ENCODE results near the gene RASGRP2.

The RASGRP2 gene

DNA sequence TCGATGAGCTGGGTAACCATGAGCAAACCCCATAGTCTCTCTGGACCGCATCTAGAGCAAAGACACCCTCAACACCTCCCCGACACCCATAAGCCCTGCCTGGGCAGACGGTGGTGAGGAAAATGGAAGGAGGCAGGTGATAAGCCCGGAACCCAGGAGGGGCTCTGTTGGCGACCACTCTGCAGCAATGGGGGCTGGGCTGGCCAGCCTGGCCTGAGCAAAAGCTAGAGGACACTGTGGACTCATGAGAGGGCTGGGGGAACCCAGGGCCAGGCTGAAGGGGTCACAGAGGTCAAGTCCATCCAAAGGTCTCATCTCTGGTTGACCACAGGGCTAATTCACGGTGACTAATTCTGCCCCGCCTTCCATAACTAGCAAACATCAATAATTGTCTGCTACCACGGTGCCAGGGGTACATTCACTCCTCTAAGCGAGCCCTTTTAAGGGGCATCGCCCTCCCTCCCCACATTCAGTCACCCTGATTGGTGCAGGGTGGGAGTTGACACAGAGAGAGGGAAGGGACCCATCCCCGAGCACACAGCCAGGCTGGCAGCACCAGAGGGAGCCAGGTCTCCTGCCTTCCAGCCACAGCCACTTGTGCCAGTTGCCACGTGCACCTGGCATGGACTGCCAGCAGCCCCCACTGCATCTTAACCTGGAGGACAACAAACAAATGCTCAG lies 11.9 kb upstream of the RASGRP2 start:
- DNase-seq (ENCODE audit: low read depth) = no peak
- TF ChIP-seq, protein P1, sequence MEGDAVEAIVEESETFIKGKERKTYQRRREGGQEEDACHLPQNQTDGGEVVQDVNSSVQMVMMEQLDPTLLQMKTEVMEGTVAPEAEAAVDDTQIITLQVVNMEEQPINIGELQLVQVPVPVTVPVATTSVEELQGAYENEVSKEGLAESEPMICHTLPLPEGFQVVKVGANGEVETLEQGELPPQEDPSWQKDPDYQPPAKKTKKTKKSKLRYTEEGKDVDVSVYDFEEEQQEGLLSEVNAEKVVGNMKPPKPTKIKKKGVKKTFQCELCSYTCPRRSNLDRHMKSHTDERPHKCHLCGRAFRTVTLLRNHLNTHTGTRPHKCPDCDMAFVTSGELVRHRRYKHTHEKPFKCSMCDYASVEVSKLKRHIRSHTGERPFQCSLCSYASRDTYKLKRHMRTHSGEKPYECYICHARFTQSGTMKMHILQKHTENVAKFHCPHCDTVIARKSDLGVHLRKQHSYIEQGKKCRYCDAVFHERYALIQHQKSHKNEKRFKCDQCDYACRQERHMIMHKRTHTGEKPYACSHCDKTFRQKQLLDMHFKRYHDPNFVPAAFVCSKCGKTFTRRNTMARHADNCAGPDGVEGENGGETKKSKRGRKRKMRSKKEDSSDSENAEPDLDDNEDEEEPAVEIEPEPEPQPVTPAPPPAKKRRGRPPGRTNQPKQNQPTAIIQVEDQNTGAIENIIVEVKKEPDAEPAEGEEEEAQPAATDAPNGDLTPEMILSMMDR (IDR thresholded peaks at IDR 0.05; ENCODE audit: insufficient read depth, low read depth, low read length, missing control alignments) = no peak
- H3K4me3 ChIP-seq (ENCODE audit: low read depth, low read length) = no peak overlapping the region

DNA sequence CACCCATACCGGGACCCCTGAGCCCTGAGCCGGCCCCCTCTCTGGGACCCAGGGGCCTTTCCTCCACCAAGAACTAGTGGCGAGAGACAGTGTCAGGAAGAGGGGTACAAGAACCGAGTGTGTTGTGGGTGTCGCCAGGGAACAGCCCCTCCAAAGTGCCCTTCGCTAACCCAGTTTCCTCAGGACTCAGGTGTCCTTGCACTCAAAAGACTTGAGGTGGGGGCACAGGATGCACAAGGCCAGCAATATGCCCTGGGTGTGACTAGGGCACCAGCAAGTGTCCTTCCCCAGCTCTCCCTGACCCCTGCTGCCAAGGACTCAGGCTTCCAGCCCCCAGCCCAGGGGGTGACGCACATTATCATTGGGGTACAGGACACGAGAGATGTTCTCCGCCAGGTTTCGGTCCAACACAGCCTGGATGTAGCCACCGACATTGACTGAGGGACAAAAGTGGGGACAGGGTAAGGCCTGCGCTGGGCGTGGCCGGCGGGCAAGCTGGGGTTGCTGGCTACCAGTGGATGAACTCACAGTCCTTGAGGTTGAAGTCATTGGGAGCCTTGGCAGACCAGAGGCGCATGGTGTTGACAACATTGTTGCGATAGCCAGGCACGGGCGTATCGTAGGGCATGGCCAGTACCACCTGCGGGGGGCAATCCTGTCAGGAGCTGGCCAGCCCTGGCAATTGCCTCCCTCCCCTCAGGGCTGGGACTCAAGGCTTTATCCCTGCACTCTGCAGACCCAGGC lies 11.1 kb upstream of the RASGRP2 start:
- TF ChIP-seq, protein P1 (IDR thresholded peaks at IDR 0.05; ENCODE audit: insufficient read depth, low read depth, low read length, missing control alignments) = no peak
- no peak overlapping the region for H3K4me3 ChIP-seq (ENCODE audit: low read depth, low read length)
- no peak for DNase-seq (ENCODE audit: low read depth)

DNA sequence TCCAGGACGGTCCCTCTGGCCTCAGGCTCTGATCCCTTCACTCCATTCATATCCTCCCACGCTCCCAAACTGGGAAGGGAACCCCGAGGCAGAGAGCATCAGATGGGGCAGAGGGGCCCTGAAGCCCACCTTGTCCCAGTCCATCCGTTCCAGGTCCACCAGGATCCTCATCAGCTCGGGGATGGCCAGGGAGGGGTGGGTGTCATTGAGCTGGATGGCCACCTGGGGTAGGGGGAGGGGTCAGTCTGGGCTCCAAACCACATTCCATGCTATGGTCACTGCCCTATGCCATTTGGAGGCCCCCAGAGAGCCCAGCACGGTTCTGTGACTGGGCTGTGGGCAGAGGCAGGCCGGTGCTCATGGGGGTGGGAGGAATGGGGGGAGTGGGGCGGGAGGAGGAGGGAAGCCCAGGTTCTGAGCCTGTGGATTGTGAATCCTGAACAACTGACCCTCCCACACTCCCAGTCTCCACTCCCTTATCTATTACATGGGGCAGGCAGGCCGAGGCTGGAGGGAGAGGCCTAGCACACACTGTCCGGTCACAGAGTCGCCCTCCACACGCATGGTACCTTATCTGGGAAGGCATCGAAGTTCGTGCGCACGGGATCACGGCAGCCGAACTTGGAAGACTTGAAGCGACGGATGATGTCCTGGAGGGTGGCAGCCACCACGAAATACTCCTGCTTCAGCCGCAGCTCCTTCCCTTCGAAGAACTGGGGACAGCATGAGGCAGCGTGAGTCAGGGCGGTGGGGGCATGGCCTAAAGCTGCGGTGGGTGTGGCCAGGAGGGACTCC lies 10.4 kb upstream of the RASGRP2 start:
- H3K4me3 ChIP-seq (ENCODE audit: low read depth, low read length) = no peak overlapping the region
- TF ChIP-seq, protein P1 (IDR thresholded peaks at IDR 0.05; ENCODE audit: insufficient read depth, low read depth, low read length, missing control alignments) = no peak
- no peak for DNase-seq (ENCODE audit: low read depth)

DNA sequence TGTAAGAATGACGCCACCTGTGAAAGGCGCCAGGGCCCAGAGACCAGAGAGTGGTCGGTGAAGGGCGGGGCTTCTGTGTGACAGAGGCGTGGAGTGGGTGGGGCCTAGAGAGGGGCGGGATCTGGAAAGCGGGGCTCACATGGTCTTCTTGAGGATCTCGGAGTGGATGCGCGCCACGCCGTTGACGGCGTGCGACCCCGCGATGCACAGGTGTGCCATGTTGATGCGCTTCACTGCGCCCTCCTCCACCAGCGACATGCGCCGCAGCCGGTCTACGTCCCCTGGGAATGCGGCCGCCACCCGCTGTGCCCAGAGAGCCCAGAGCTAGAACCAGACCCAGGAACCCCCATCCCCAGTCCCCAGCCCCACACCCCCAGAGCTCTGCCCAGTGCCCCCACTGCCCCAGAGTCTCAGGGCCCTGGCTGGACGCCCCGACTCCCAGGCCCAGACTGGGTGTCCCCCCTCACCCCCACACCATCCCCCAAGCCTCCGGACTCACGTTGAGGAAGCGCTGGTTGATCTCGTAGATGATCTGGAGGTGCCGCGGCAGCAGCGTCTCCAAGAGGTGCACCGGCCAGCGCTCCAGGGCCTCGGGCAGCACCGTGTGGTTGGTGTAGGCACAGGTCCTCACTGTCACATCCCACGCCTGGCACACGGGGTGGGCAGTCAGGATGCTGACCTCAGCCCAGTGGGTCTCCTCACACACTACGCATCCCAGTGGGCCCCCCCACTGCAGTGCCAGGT lies 9.6 kb upstream of the RASGRP2 start:
- TF ChIP-seq, protein P1 (IDR thresholded peaks at IDR 0.05; ENCODE audit: insufficient read depth, low read depth, low read length, missing control alignments) = no peak
- no peak overlapping the region for H3K4me3 ChIP-seq (ENCODE audit: low read depth, low read length)
- DNase-seq (ENCODE audit: low read depth) = no peak

DNA sequence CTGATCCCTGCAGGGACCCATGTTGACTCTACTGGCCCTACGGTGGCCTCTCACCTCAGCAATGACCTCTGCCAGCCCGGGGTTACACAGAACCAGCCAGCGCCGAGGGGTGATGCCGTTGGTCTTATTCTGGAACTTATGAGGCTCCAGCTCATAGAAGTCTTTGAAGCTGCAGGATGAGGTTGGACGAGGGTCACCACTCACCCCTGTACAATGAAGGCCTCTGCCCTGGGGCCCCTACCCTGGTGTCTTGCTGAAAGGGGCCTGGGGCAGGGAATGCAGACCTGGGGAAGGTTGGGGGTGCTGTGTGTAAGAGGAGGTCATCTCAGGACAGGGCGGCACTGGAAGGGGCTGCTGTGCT lies 9.1 kb upstream of the RASGRP2 start:
- TF ChIP-seq, protein P1 (IDR thresholded peaks at IDR 0.05; ENCODE audit: insufficient read depth, low read depth, low read length, missing control alignments) = no peak
- no peak overlapping the region for H3K4me3 ChIP-seq (ENCODE audit: low read depth, low read length)
- DNase-seq (ENCODE audit: low read depth) = no peak

DNA sequence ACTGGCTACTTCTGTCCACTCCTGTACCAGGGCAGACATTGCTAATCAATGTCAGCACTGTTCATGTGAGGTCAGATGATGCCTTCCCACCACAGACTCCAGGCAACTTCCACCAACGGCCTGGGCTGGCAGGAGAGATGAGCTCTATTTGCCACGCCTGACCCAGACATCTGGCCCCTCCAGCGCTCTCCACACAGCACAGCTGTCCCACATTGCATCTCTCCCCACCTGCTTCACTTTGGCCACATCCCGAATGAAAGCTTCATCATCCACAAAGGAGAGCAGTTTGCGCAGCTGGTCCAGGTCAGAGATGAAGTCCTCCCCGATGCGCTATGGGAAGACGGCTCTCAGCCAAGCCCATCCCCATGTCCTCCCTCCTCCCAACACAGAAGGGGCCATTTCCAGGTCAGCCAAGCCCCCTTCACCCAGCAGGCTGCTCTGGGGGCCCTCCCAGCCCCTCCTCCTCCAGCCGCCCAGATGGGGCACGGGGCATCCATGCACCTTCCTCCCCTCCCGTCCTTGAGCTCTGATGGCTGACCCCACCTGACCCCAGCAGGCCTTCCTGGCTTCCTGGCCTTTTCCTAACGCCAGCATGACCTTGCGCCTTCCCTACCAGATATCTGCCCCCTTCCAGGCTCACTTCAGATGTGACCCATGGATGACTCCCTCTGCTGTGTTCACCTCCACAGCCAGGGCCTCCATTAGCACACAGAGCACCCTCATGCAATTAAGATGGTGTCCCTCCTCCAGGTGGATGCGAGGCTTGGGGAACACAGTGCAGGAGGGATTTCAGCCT lies 8.4 kb upstream of the RASGRP2 start:
- TF ChIP-seq, protein P1 (IDR thresholded peaks at IDR 0.05; ENCODE audit: insufficient read depth, low read depth, low read length, missing control alignments) = no peak
- H3K4me3 ChIP-seq (ENCODE audit: low read depth, low read length) = no peak overlapping the region
- no peak for DNase-seq (ENCODE audit: low read depth)
